Measurements from ENCODE around the gene CRY2. TPM values are rescaled to one million over a fixed set of nuclear protein-coding genes. Genes with fewer than 3 reads are reported as not detected.

CRY2 gene
- total and polyA plus RNA-seq, 2 of the 13 experiments (the other 11 are each of a cell fraction or from before 2014, with no cell fraction given), result 10.1 to 12.2 TPM

DNA sequence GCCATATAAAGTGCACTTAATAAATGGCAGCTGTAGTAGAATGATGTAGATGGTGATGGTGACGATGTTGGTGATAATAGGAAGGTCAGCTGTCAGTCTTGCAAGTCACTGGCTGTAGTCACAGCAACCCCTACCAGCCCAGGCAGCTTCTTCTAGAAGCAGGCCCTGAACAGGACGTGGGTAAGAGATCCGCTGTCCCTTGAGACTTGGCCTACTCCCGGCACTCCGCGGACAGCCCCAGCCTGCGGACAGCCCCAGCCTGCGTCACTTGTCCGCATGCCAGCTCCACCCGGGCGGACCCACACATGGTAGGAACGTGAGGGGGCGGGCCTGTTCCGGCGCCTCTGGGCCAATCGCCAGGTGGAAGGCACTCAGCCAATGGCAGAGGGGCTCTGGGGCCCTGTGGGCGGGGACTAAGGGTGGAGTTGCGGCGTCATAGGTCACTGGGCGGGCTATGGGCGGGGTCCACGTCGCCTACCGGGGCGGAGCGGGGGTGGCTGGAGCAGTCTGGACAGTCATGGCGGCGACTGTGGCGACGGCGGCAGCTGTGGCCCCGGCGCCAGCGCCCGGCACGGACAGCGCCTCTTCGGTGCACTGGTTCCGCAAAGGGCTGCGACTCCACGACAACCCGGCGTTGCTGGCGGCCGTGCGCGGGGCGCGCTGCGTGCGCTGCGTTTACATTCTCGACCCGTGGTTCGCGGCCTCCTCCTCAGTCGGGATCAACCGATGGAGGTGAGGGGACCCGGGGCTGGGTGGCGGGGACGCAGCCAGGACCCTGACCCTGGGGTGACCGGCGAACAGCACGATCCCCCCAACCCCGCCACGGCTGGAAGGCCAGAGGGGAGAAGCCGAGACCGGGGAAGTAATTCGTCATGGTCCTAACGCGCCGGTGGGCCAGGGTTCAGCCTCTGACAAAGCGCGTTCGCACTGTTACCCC lies at the start of gene CRY2 (continued):
- TF ChIP-seq MNT (IDR thresholded peaks at IDR 0.05), result peak; percentile 98
- no peak for TF ChIP-seq RARG (CRISPR knock-in tag; IDR thresholded peaks at IDR 0.05; ENCODE audit: low read depth)
- TF ChIP-seq ZFY (CRISPR knock-in tag; IDR thresholded peaks at IDR 0.05), result peak; percentile 91
- TF ChIP-seq, protein P1, sequence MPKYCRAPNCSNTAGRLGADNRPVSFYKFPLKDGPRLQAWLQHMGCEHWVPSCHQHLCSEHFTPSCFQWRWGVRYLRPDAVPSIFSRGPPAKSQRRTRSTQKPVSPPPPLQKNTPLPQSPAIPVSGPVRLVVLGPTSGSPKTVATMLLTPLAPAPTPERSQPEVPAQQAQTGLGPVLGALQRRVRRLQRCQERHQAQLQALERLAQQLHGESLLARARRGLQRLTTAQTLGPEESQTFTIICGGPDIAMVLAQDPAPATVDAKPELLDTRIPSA (CRISPR knock-in tag; IDR thresholded peaks at IDR 0.05; ENCODE audit: borderline replicate concordance), result no peak; the same call in 1 of the 2 replicates
- TF ChIP-seq RXRA (CRISPR knock-in tag; IDR thresholded peaks at IDR 0.05), result peak; percentile 58; the same call in 1 of the 2 replicates
- peak; percentile 75; the same call in 1 of the 2 replicates for TF ChIP-seq FOXK1 (CRISPR knock-in tag; IDR thresholded peaks at IDR 0.05; ENCODE audit: borderline replicate concordance, low read depth)
- 0 out of 2 replicates have a peak, but pooled peaks have one; percentile 44 for TF ChIP-seq XBP1 (CRISPR knock-in tag; IDR thresholded peaks at IDR 0.05)
- peak; percentile 79; the same call in 1 of the 2 replicates for TF ChIP-seq ZZZ3 (CRISPR knock-in tag; IDR thresholded peaks at IDR 0.05; ENCODE audit: borderline replicate concordance)
- TF ChIP-seq, protein P2, sequence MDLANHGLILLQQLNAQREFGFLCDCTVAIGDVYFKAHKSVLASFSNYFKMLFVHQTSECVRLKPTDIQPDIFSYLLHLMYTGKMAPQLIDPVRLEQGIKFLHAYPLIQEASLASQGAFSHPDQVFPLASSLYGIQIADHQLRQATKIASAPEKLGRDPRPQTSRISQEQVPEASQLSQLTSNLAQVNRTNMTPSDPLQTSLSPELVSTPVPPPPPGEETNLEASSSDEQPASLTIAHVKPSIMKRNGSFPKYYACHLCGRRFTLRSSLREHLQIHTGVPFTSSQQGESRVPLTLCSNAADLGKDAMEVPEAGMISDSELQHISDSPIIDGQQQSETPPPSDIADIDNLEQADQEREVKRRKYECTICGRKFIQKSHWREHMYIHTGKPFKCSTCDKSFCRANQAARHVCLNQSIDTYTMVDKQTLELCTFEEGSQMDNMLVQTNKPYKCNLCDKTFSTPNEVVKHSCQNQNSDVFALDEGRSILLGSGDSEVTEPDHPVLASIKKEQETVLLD (CRISPR knock-in tag; IDR thresholded peaks at IDR 0.05; ENCODE audit: low read depth), result peak; percentile 72
- TF ChIP-seq ZNF407 (CRISPR knock-in tag; IDR thresholded peaks at IDR 0.05; ENCODE audit: not compliant biosample characterization), result peak; percentile 76
- 0 out of 2 replicates have a peak, but pooled peaks have one; percentile 52 for TF ChIP-seq ZNF234 (CRISPR knock-in tag; conservative IDR thresholded peaks at IDR 0.05)
- peak; percentile 84 for TF ChIP-seq IRF9 (CRISPR knock-in tag; IDR thresholded peaks at IDR 0.05; ENCODE audit: borderline replicate concordance)
- peak; percentile 86; the same call in 1 of the 2 replicates for TF ChIP-seq ZMAT3 (CRISPR knock-in tag; conservative IDR thresholded peaks at IDR 0.05)
- TF ChIP-seq ZNF562 (CRISPR knock-in tag; IDR thresholded peaks at IDR 0.05; ENCODE audit: borderline replicate concordance), result no peak

Data from HepG2 (cell line).